Transverse colon (tissue), 4 donors: ENCODE results near the gene WDR62. TPM values are rescaled to one million over a fixed set of nuclear protein-coding genes. Genes with fewer than 3 reads are reported as not detected.

Experiments
- DNase-seq: peaks from one replicate; pipeline ENCODE4 v3.0.0-alpha.2; 2019
- H3K27ac ChIP-seq, 4 donors: fragments of 200-600 bp; sonication (generic); 2 replicates each; pipeline ENCODE4 v1.5.1; 2016 to 2018; ENCODE audit warnings: inconsistent platforms in 4 of 4
- H3K27me3 ChIP-seq: fragments of 200-600 bp; sonication (generic); 2 replicates; pipeline ENCODE4 v1.5.1; 2017; ENCODE audit warnings: inconsistent platforms
- H3K36me3 ChIP-seq, 4 donors: fragments of 200-600 bp; sonication (generic); 2 replicates each; pipeline ENCODE4 v1.5.1; 2017 to 2019; ENCODE audit warnings: inconsistent platforms in 4 of 4
- H3K4me1 ChIP-seq, 4 donors: fragments of 200-600 bp; sonication (generic); 2 replicates each; pipeline ENCODE4 v1.5.1; 2017 to 2020; ENCODE audit warnings: inconsistent platforms in 4 of 4
- H3K4me3 ChIP-seq, 4 donors: fragments of 200-600 bp; sonication (generic); 1 replicate in 1 of 4; 2 replicates in 3 of 4; pipeline versions ENCODE4 v1.5.1 to v1.6.1; 2017 to 2019; ENCODE audit warnings: inconsistent platforms in 4 of 4
- H3K9me3 ChIP-seq, 2 donors: fragments of 200-600 bp; sonication (generic); 2 replicates each; pipeline ENCODE4 v1.5.1; 2017 to 2019; ENCODE audit warnings: inconsistent platforms in 2 of 2
- CTCF ChIP-seq, 5 experiments: fragments of 200-600 bp in 3 of 5; fragments of 450-650 bp in 2 of 5; sonication (generic) in 3 of 5; IDR thresholded peaks; 1 replicate in 2 of 5; 2 replicates in 3 of 5; pipeline ENCODE4 v1.5.1; 2016 to 2017; ENCODE audit warnings: antibody characterized with exemption in 5 of 5, inconsistent platforms in 3 of 5, mild to moderate bottlenecking in 2 of 5, moderate library complexity in 1 of 5
- EP300 ChIP-seq: sonication (generic); formaldehyde crosslinking; IDR thresholded peaks from one replicate; pipeline ENCODE4 v1.6.1; 2017; ENCODE audit warnings: antibody characterized with exemption, low read depth
- POLR2A ChIP-seq: fragments of 450-650 bp; IDR thresholded peaks from one replicate; pipeline ENCODE4 v1.6.1; 2016; ENCODE audit warnings: antibody characterized with exemption, mild to moderate bottlenecking, moderate library complexity
- POLR2AphosphoS5 ChIP-seq, 3 donors: sonication (generic); formaldehyde crosslinking; IDR thresholded peaks; one replicate each; pipeline ENCODE4 v1.6.1; 2016; ENCODE audit warnings: antibody characterized with exemption in 3 of 3
- WGBS, 2 donors: methylation state at CpG; one replicate each; pipeline ENCODE4 v1.1.5; 2018; ENCODE audit warnings: low coverage in 1 of 2; 5-methylcytosine and 5-hydroxymethylcytosine counted together
- in situ Hi-C, 4 donors: fragments of 200-750 bp; cut with MboI; loops; one replicate each; pipeline versions ENCODE4 v1.15.0 to v1.15.1; 2017; ENCODE audit warnings: low sequenced_read_pairs in 3 of 4, low pct_ligation_motif_present in 1 of 4, low pct_unique_long_range_greater_than_20kb in 1 of 4
- intact Hi-C: fragments of 100-400 bp; cut with DNase I; formaldehyde crosslinking; loops from one replicate; pipeline ENCODE4 v1.15.1; 2023; ENCODE audit warnings: low total_unique reads
- total RNA-seq, 4 donors: library from RNA; depleted of rRNA; stranded (reverse); fragments of >200 nt; gene quantifications; one replicate each; pipeline ENCODE4 v1.1.0, GENCODE V29; 2016

The WDR62 gene
- total RNA-seq, 4 donors from 2014 or later, result 0.37 to 20.7 (median 0.97) TPM

- Histone ChIP-seq H3K4me1 (no peaks in the 10 kb centered on the region), H3K9me3 (no peaks in the 10 kb centered on the region), H3K4me3 (no peak overlapping the region), H3K27me3 (no peaks in the 10 kb centered on the region), H3K27ac (no peak overlapping the region), H3K36me3 (no peaks in the 10 kb centered on the region)
- DNase-seq, result no peak
- TF ChIP-seq POLR2A, result no peak
- TF ChIP-seq EP300, result no peak
- TF ChIP-seq POLR2AphosphoS5 (IDR thresholded peaks at IDR 0.05), result no peak
- TF ChIP-seq CTCF (IDR thresholded peaks at IDR 0.05), result no peak
- WGBS, 2 donors, result 97 to 100% methylated on average over 2 to 12 of the region's 12 CpGs
- intact Hi-C loops, result loop anchor here (10.0 kb wide), 1 partner anchor 130 kb away; no protein-coding TSS in a partner anchor
- in situ Hi-C loops, result no loop called here
These were observed 29.7 kb downstream of the WDR62 start for GRCh38 chr19:36084231-36085009.

DNA sequence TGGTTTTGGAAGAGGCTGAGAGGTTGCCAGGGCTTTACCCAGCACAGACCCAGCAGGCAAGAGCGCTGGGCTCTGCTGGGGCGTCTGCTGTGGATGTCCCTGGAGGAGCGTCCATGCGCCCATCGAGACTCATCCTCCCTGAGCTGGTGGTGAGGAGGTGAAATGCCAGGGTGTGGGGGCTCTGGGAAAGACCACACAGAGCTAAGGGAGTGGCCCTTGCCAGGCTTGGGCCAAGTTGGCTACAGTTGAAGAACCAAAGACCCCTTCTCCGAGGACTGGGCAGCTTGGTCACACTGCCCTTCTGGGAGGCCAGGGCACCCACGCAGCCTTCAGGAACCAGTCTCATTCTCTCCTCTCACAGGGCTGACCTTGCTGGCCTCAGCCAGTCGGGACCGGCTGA, 31.6 kb downstream of the WDR62 start:
- TF ChIP-seq CTCF (IDR thresholded peaks at IDR 0.05), result no peak
- TF ChIP-seq EP300, result no peak
- no peak for TF ChIP-seq POLR2A
- TF ChIP-seq POLR2AphosphoS5 (IDR thresholded peaks at IDR 0.05), result no peak
- Histone ChIP-seq H3K9me3 (no peaks in the 10 kb centered on the region), H3K4me1 (no peaks in the 10 kb centered on the region), H3K27me3 (no peaks in the 10 kb centered on the region), H3K27ac (no peak overlapping the region), H3K4me3 (no peak overlapping the region), H3K36me3 (no peaks in the 10 kb centered on the region)
- in situ Hi-C loops (no loop called here), intact Hi-C loops (loop anchor here (10.0 kb wide), 1 partner anchor 132 kb away; no protein-coding TSS in a partner anchor)
- 95% methylated on average over 9 of the region's 9 CpGs; no CpG with 5 or more reads in 1 of the 2 donors for WGBS, 2 donors
- DNase-seq, result no peak

DNA sequence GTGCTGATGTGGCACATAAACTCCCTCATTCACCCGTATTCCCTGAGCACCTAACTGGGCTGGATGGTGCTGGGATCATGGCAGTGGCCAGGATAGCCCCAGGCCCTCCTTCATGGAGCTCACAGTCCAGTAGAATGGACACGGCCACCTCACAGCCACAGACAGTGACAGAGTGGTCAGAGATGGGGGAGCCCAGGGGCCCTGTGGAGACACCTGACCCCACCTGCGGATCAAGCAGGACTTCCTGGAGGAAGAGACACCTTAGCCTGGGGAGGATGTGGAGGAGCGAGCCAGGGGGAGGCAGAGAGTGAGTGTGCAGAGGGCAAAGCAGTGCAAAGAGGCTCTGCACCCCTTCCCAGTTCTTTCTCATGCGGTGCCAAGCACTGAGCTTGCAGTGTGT, 35.1 kb downstream of the WDR62 start:
- TF ChIP-seq POLR2AphosphoS5 (IDR thresholded peaks at IDR 0.05), result no peak
- no peak for TF ChIP-seq CTCF (IDR thresholded peaks at IDR 0.05)
- no peak for TF ChIP-seq EP300
- TF ChIP-seq POLR2A, result no peak
- no peaks in the 10 kb centered on the region for H3K4me1 ChIP-seq
- in situ Hi-C loops, result no loop called here
- no peak overlapping the region for H3K4me3 ChIP-seq
- no peak for DNase-seq
- H3K27ac ChIP-seq, result no peak overlapping the region
- no peaks in the 10 kb centered on the region for H3K9me3 ChIP-seq
- H3K27me3 ChIP-seq, result no peaks in the 10 kb centered on the region
- WGBS, 2 donors, result 96 to 100% methylated on average over 2 to 5 of the region's 5 CpGs
- intact Hi-C loops, result loop anchor here (10.0 kb wide), 1 partner anchor 135 kb away; no protein-coding TSS in a partner anchor
- no peaks in the 10 kb centered on the region for H3K36me3 ChIP-seq

- H3K27me3 ChIP-seq, result no peaks in the 10 kb centered on the region
- in situ Hi-C loops, result no loop called here
- H3K4me1 ChIP-seq, result no peaks in the 10 kb centered on the region
- intact Hi-C loops, result no loop called here
- TF ChIP-seq CTCF (IDR thresholded peaks at IDR 0.05) (no peak), POLR2AphosphoS5 (IDR thresholded peaks at IDR 0.05) (no peak), EP300 (no peak), POLR2A (no peak)
- DNase-seq, result no peak
- H3K9me3 ChIP-seq, result no peaks in the 10 kb centered on the region
- WGBS, 2 donors, result 71 to 85% methylated on average over 4 to 13 of the region's 13 CpGs
- H3K27ac ChIP-seq, result no peak overlapping the region
- H3K36me3 ChIP-seq, result no peaks in the 10 kb centered on the region
- H3K4me3 ChIP-seq, result no peak overlapping the region
These were observed 36.4 kb downstream of the WDR62 start for GRCh38 chr19:36090910-36091695.
